Hepatocyte (in vitro differentiated cells): Measurements from ENCODE around the gene OXSR1. TPM values are rescaled to one million over a fixed set of nuclear protein-coding genes. Genes with fewer than 3 reads are reported as not detected.

Source experiments
- DNase-seq: peaks from one replicate; pipeline ENCODE4 v3.0.0-alpha.2; 2016; ENCODE audit warnings: low spot score
- H2AFZ ChIP-seq: fragments of 200-600 bp; sonication (generic); 2 replicates; pipeline ENCODE4 v1.6.0; 2016; ENCODE audit warnings: antibody characterized with exemption, mild to moderate bottlenecking
- H3K27ac ChIP-seq: fragments of 200-600 bp; sonication (generic); 2 replicates; pipeline ENCODE4 v1.5.1; 2016; ENCODE audit warnings: mild to moderate bottlenecking
- H3K27me3 ChIP-seq: fragments of 200-600 bp; sonication (generic); 2 replicates; pipeline ENCODE4 v1.6.1; 2016
- H3K36me3 ChIP-seq: fragments of 200-600 bp; sonication (generic); replicated peaks from 2 replicates; pipeline ENCODE4 v1.5.1; 2016; ENCODE audit warnings: low read depth; ENCODE audit not compliant: insufficient read depth
- H3K4me1 ChIP-seq: fragments of 200-600 bp; sonication (generic); 2 replicates; pipeline ENCODE4 v1.5.1; 2016; ENCODE audit warnings: mild to moderate bottlenecking, moderate library complexity; ENCODE audit not compliant: insufficient read depth
- H3K4me2 ChIP-seq: fragments of 200-600 bp; sonication (generic); 2 replicates; pipeline ENCODE4 v1.6.0; 2016
- H3K4me3 ChIP-seq: fragments of 200-600 bp; sonication (generic); 2 replicates; pipeline ENCODE4 v1.5.1; 2016; ENCODE audit warnings: mild to moderate bottlenecking
- H3K79me2 ChIP-seq: fragments of 200-600 bp; sonication (generic); 2 replicates; pipeline ENCODE4 v1.6.0; 2017; ENCODE audit warnings: mild to moderate bottlenecking
- H3K9me2 ChIP-seq: fragments of 200-600 bp; sonication (generic); replicated peaks from 2 replicates; pipeline ENCODE4 v1.6.0; 2017; ENCODE audit warnings: mild to moderate bottlenecking; ENCODE audit not compliant: insufficient read depth
- H3K9me3 ChIP-seq: fragments of 200-600 bp; sonication (generic); 2 replicates; pipeline ENCODE4 v1.5.1; 2016; ENCODE audit warnings: low read depth, mild to moderate bottlenecking
- H4K20me1 ChIP-seq: fragments of 200-600 bp; sonication (generic); 2 replicates; pipeline ENCODE4 v1.6.0; 2016; ENCODE audit warnings: mild to moderate bottlenecking; ENCODE audit not compliant: insufficient read depth, poor library complexity, severe bottlenecking
- EZH2 ChIP-seq: fragments of 200-600 bp; sonication (generic); IDR thresholded peaks from 2 replicates; pipeline ENCODE4 v1.6.1; 2016; ENCODE audit warnings: antibody characterized with exemption, mild to moderate bottlenecking, borderline replicate concordance
- EZH2phosphoT487 ChIP-seq: fragments of 200-600 bp; sonication (generic); IDR thresholded peaks from one replicate; pipeline ENCODE4 v1.6.1; 2018; ENCODE audit warnings: antibody characterized with exemption, mild to moderate bottlenecking, low read depth, moderate library complexity; ENCODE audit not compliant: unreplicated experiment, severe bottlenecking
- WGBS: methylation state at CpG from one replicate; pipeline ENCODE4 v1.1.6; 2016; ENCODE audit warnings: low lambda C conversion rate; ENCODE audit errors: missing lambda C conversion rate; 5-methylcytosine and 5-hydroxymethylcytosine counted together
- polyA plus RNA-seq: library from polyadenylated mRNA; unstranded; fragments of >200 nt; fragmentation: Nextera tagmentation; extraction: Ambion mirVana; gene quantifications from 2 replicates; pipeline ENCODE4 v1.2.1, GENCODE V29; 2016
- total RNA-seq: library from RNA; depleted of rRNA; stranded (reverse); fragments of >200 nt; gene quantifications from 2 replicates; pipeline ENCODE4 v1.2.3, GENCODE V29; 2014
- TF ChIP-seq, protein P1 (sequence below): fragments of 200-600 bp; sonication (generic); IDR thresholded peaks from 2 replicates; pipeline ENCODE4 v1.5.1; 2016; ENCODE audit warnings: antibody characterized with exemption, mild to moderate bottlenecking; ENCODE audit not compliant: poor library complexity

Gene OXSR1
- total and polyA plus RNA-seq, 2 experiments from 2014 or later, result 15.7 to 30.7 TPM

DNA sequence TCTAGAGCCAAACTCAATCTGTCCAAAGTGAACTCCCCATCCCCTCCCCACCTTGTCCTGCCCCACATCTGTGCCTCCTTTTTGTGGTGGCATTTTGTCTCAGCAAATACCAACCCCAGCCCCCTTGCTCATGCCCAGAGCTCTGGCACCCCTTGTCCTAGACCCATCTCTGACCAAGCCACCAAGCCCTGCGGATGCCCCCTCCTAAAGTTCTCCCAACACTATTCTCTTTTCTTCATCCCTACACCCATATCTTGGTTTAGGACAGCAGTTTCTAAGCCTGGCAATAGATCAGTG, 46.1 kb upstream of the OXSR1 start:
- no peak overlapping the region for H3K4me2 ChIP-seq
- no peak overlapping the region for H3K4me3 ChIP-seq
- peaks cover 2% of the 10 kb centered on the region for H4K20me1 ChIP-seq
- H3K9me3 ChIP-seq, result no peaks in the 10 kb centered on the region
- TF ChIP-seq, protein P1, sequence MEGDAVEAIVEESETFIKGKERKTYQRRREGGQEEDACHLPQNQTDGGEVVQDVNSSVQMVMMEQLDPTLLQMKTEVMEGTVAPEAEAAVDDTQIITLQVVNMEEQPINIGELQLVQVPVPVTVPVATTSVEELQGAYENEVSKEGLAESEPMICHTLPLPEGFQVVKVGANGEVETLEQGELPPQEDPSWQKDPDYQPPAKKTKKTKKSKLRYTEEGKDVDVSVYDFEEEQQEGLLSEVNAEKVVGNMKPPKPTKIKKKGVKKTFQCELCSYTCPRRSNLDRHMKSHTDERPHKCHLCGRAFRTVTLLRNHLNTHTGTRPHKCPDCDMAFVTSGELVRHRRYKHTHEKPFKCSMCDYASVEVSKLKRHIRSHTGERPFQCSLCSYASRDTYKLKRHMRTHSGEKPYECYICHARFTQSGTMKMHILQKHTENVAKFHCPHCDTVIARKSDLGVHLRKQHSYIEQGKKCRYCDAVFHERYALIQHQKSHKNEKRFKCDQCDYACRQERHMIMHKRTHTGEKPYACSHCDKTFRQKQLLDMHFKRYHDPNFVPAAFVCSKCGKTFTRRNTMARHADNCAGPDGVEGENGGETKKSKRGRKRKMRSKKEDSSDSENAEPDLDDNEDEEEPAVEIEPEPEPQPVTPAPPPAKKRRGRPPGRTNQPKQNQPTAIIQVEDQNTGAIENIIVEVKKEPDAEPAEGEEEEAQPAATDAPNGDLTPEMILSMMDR, result no peak
- TF ChIP-seq EZH2 (no peak), EZH2phosphoT487 (no peak)
- no peaks in the 10 kb centered on the region for H3K79me2 ChIP-seq
- H3K36me3 ChIP-seq, result no peaks in the 10 kb centered on the region
- H2AFZ ChIP-seq, result no peak overlapping the region
- H3K9me2 ChIP-seq, result no peaks in the 10 kb centered on the region
- no peak for DNase-seq
- whole genome bisulfite sequencing, result 96% methylated on average over 1 of the region's 1 CpG
- no peaks in the 10 kb centered on the region for H3K27me3 ChIP-seq
- H3K4me1 ChIP-seq, result no peaks in the 10 kb centered on the region
- H3K27ac ChIP-seq, result no peak overlapping the region

DNA sequence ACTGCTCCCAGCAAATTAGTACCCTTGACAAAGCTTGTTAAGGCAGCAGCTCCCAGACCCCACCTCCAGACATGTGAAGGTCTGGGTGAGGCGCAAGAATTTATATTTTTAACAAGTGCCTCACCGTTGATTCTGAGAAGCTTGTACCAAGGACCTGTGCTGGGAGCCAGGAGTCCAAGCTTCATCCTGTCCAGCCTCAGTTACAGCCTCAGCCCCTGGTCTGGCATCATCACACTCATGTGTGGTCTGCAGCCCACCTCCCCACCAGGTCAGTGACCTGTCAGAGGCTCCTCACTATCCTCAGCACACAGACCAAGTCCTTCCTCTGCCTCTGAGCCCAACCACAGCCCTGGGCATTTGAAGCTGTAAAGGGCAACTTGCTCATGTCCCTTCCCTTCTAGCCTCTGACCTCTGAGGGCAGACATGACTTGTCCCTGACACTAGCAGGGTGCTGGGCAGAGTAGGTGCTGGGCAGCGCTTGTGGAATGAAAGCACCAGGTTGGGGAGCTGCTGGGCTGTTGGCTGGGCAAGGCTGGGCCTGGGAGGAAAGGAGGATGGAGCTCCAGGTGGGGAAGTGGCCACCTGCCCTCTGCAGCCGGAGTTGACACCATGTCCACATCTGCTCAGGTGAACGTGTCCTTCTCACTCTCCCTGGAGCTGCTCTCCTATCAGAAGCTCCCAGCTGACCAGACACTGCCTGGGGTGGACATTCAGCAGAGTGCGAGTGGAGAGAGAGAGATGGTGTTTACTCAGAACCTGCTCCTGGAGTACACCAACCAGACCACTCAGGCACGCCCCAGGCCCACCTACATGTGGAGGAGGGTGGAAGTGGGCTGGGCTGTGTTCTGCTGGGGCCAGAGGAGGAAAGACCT, 45.3 kb upstream of the OXSR1 start:
- Histone ChIP-seq H3K4me1 (no peaks in the 10 kb centered on the region), H3K4me2 (no peak overlapping the region), H3K79me2 (no peaks in the 10 kb centered on the region), H3K9me2 (no peaks in the 10 kb centered on the region), H2AFZ (no peak overlapping the region), H3K36me3 (no peaks in the 10 kb centered on the region), H3K9me3 (no peaks in the 10 kb centered on the region), H3K27me3 (no peaks in the 10 kb centered on the region), H3K4me3 (no peak overlapping the region), H4K20me1 (peaks cover 9% of the 10 kb centered on the region), H3K27ac (no peak overlapping the region)
- TF ChIP-seq, protein P1, result no peak
- TF ChIP-seq EZH2phosphoT487, result no peak
- no peak for TF ChIP-seq EZH2
- no peak for DNase-seq
- 89% methylated on average over 7 of the region's 7 CpGs for WGBS

DNA sequence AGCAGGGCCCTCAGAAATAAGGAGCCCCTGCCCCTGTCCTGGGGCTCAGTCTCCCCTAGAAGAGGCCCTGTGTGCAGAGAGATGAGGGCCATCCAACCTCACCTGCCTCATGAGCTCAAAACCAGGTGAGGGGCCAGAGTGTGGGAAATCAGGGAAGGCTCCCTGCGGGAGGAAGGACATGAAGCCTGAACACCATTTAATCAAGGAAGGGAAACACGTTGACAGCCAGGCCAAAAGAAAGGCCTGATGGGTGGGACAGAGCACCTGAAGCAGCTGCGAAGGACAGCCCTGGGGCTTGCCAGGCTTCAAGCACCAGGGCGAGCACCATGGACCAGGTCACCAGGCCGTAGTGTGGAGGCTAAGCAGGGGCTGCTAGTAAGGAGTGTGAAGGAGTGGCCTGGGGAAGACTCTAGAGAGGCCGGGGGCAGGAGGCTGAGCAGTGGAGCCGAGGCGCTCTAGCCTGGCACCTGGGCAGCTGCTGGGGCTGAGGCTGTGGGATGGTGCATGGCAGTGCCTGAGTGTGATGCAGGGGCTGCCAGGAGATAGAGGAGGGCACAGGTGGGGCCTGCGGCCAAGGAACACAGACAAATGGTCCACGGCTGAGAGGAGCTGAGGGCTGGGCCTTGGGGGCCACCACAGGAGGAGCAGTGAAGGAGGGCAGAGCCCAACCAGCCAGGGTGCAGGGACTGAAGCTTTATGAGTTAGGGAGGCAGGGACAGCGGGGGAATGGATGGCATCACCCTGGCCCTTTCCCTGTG, 44.5 kb upstream of the OXSR1 start:
- Histone ChIP-seq H3K4me3 (no peak overlapping the region), H3K4me1 (no peaks in the 10 kb centered on the region), H3K27ac (no peak overlapping the region), H3K36me3 (no peaks in the 10 kb centered on the region), H3K79me2 (no peaks in the 10 kb centered on the region), H3K4me2 (no peak overlapping the region), H3K27me3 (no peaks in the 10 kb centered on the region), H3K9me3 (no peaks in the 10 kb centered on the region), H2AFZ (no peak overlapping the region), H4K20me1 (peaks cover 9% of the 10 kb centered on the region), H3K9me2 (no peaks in the 10 kb centered on the region)
- no peak for DNase-seq
- 93% methylated on average over 11 of the region's 11 CpGs for WGBS
- no peak for TF ChIP-seq EZH2
- TF ChIP-seq, protein P1, result no peak
- TF ChIP-seq EZH2phosphoT487, result no peak
